PFSK-1 (cell line): ENCODE results near the gene CYB5B. TPM values are rescaled to one million over a fixed set of nuclear protein-coding genes. Genes with fewer than 3 reads are reported as not detected.
A peak's percentile ranks its signal among the peaks of the same experiment; 100 is the strongest.

Experiments used
- FOXP2 ChIP-seq: optimal IDR thresholded peaks from 2 replicates; pipeline ENCODE3; 2011; ENCODE audit warnings: borderline replicate concordance, control low read depth, inconsistent platforms; ENCODE audit not compliant: insufficient read depth; ENCODE audit errors: extremely low read length, extremely low read depth
- POLR2AphosphoS5 ChIP-seq: IDR thresholded peaks from 2 replicates; pipeline ENCODE4 v1.6.1; 2012; ENCODE audit warnings: low read depth, mild to moderate bottlenecking, control low read depth, low read length, moderate library complexity
- REST ChIP-seq, 2 experiments: IDR thresholded peaks; 2 replicates each; pipeline versions ENCODE4 v1.6.1 to v1.8.0; 2011 to 2012; ENCODE audit warnings: low read depth in 2 of 2, low read length in 2 of 2, control low read depth in 1 of 2, inconsistent platforms in 1 of 2, mild to moderate bottlenecking in 1 of 2, moderate library complexity in 1 of 2; ENCODE audit not compliant: insufficient read depth in 1 of 2
- SIN3A ChIP-seq: IDR thresholded peaks from 2 replicates; pipeline ENCODE4 v1.6.1; 2012; ENCODE audit warnings: mild to moderate bottlenecking, low read length, moderate library complexity, borderline replicate concordance; ENCODE audit not compliant: insufficient read depth
- TAF1 ChIP-seq: IDR thresholded peaks from 2 replicates; pipeline ENCODE4 v1.6.1; 2012; ENCODE audit warnings: low read length, control low read depth, borderline replicate concordance; ENCODE audit not compliant: insufficient read depth
- polyA plus RNA-seq: library from polyadenylated mRNA; unstranded; fragments of >200 nt; gene quantifications from one replicate; pipeline ENCODE4 v1.2.1, GENCODE V29; 2012; ENCODE audit warnings: low read depth, missing spikeins; ENCODE audit not compliant: insufficient read length

Gene CYB5B
- 40.0 TPM for polyA plus RNA-seq

- TF ChIP-seq SIN3A (no peak), REST (IDR thresholded peaks at IDR 0.05; ENCODE audit: insufficient read depth in 1 of 2, low read depth in 2 of 2, low read length in 2 of 2) (no peak), TAF1 (0 out of 2 replicates have a peak, but pooled peaks have one; percentile 26), FOXP2 (no peak), POLR2AphosphoS5 (peak; percentile 80; the same call in 1 of the 2 replicates)
These were observed at the start of gene CYB5B for GRCh38 chr16:69424053-69424934. Gene CYB5B, plus strand, starts transcription at chr16:69424619. Its CDS starts 65 bp downstream, at chr16:69424684.

- TF ChIP-seq FOXP2 (no peak), REST (IDR thresholded peaks at IDR 0.05; ENCODE audit: insufficient read depth in 1 of 2, low read depth in 2 of 2, low read length in 2 of 2) (no peak), TAF1 (no peak), SIN3A (no peak), POLR2AphosphoS5 (no peak)
These were observed 47.9 kb upstream of the CYB5B start for GRCh38 chr16:69376393-69377059.

- TF ChIP-seq REST (IDR thresholded peaks at IDR 0.05; ENCODE audit: insufficient read depth in 1 of 2, low read depth in 2 of 2, low read length in 2 of 2) (no peak), POLR2AphosphoS5 (no peak), FOXP2 (no peak), SIN3A (no peak), TAF1 (no peak)
These were observed 46.4 kb upstream of the CYB5B start for GRCh38 chr16:69378036-69378435.

GRCh38 chr16:69378760-69379159, 45.7 kb upstream of the CYB5B start:
- TF ChIP-seq SIN3A (no peak), TAF1 (no peak), FOXP2 (no peak), REST (IDR thresholded peaks at IDR 0.05; ENCODE audit: insufficient read depth in 1 of 2, low read depth in 2 of 2, low read length in 2 of 2) (no peak), POLR2AphosphoS5 (no peak)
